HG03280 (cell line): Measurements from ENCODE around the gene KRTAP3-3.

Experiments used
- ATAC-seq: cut with Tn5 transposase; IDR thresholded peaks from one replicate; pipeline ENCODE4 v1.9.1; 2021; ENCODE audit warnings: mild to moderate bottlenecking, moderate library complexity; ENCODE audit not compliant: unreplicated experiment

The KRTAP3-3 gene

GRCh38 chr17:40961591-40961990, 32.4 kb downstream of the KRTAP3-3 start:
- no peak for ATAC-seq

GRCh38 chr17:40960144-40960543, 33.8 kb downstream of the KRTAP3-3 start:
- ATAC-seq = no peak

- ATAC-seq = no peak
These were observed 35.6 kb downstream of the KRTAP3-3 start for GRCh38 chr17:40958086-40958953.

GRCh38 chr17:40956401-40957254, 37.3 kb downstream of the KRTAP3-3 start:
- no peak for ATAC-seq

GRCh38 chr17:40953881-40954280, 40.1 kb downstream of the KRTAP3-3 start:
- ATAC-seq = no peak

- no peak for ATAC-seq
These were observed 41.3 kb downstream of the KRTAP3-3 start for GRCh38 chr17:40952661-40953060.

GRCh38 chr17:40952154-40952553, 41.8 kb downstream of the KRTAP3-3 start:
- ATAC-seq = no peak

GRCh38 chr17:40951011-40951622, 42.8 kb downstream of the KRTAP3-3 start:
- no peak for ATAC-seq

- no peak for ATAC-seq
These were observed 43.8 kb downstream of the KRTAP3-3 start for GRCh38 chr17:40950176-40950575.

- no peak for ATAC-seq
These were observed 44.5 kb downstream of the KRTAP3-3 start for GRCh38 chr17:40949418-40949817.

GRCh38 chr17:40947929-40948328, 46.0 kb downstream of the KRTAP3-3 start:
- ATAC-seq = no peak

- no peak for ATAC-seq
These were observed 48.5 kb downstream of the KRTAP3-3 start for GRCh38 chr17:40945414-40945813.

- no peak for ATAC-seq
These were observed 49.4 kb downstream of the KRTAP3-3 start for GRCh38 chr17:40944531-40944930.
